Left lung (tissue), 10 donors: ENCODE results near the gene DUSP15. TPM values are rescaled to one million over a fixed set of nuclear protein-coding genes. Genes with fewer than 3 reads are reported as not detected.

Experiments
- ATAC-seq: fragments of 200-7000 bp; cut with Tn5 transposase; one replicate; pipeline ENCODE4 v1.9.1; 2020; ENCODE audit warnings: moderate library complexity
- DNase-seq, 4 donors: peaks; one replicate each; pipeline ENCODE4 v3.0.0-alpha.2; 2013 to 2020
- H3K27ac ChIP-seq, 2 donors: fragments of 200-600 bp; sonication (generic) in 1 of 2; one replicate each; pipeline versions ENCODE4 v1.5.0 to v1.8.0; 2020 to 2021
- H3K27me3 ChIP-seq, 2 donors: fragments of 200-600 bp; sonication (generic) in 1 of 2; one replicate each; pipeline versions ENCODE4 v1.5.0 to v1.8.0; 2020 to 2021
- H3K36me3 ChIP-seq, 2 donors: fragments of 200-600 bp; sonication (generic) in 1 of 2; one replicate each; pipeline versions ENCODE4 v1.5.0 to v1.8.0; 2020 to 2021
- H3K4me1 ChIP-seq, 2 donors: fragments of 200-600 bp; one replicate each; pipeline ENCODE4 v1.8.0; 2021
- H3K4me3 ChIP-seq, 2 donors: fragments of 200-600 bp; sonication (generic) in 1 of 2; one replicate each; pipeline versions ENCODE4 v1.5.0 to v1.8.0; 2020 to 2021; ENCODE audit warnings: mild to moderate bottlenecking in 1 of 2
- H3K9me3 ChIP-seq, 2 donors: fragments of 200-600 bp; sonication (generic) in 1 of 2; one replicate each; pipeline versions ENCODE4 v1.5.0 to v1.8.0; 2020 to 2021
- CTCF ChIP-seq, 2 donors: fragments of 200-600 bp; sonication (generic) in 1 of 2; IDR thresholded peaks; one replicate each; pipeline versions ENCODE4 v1.5.0 to v1.8.0; 2021; ENCODE audit warnings: antibody characterized with exemption in 2 of 2
- intact Hi-C, 2 donors: fragments of 100-400 bp; cut with DNase I; formaldehyde crosslinking; loops; one replicate each; pipeline versions ENCODE4 v1.11.2 to v1.14.2; 2022
- polyA plus RNA-seq, 6 donors: library from polyadenylated mRNA; unstranded; fragments of 120-200 nt; gene quantifications; one replicate each; pipeline ENCODE4 v1.2.1, GENCODE V29; 2013; ENCODE audit not compliant: insufficient read length in 6 of 6
- total RNA-seq, 2 donors: library from RNA; stranded (reverse); fragmentation: NEBNext Ultra II Directional; extraction: Animal tissue kit (Norgen Biotek cat#: 25700); gene quantifications; one replicate each; pipeline ENCODE4 v1.2.1, GENCODE V29; 2021
- donor health status: DM: no; HTN: yes; CAD: no.
- donor health status: DM: no; HTN: no; CAD: no.

Gene DUSP15
- total and polyA plus RNA-seq, 8 donors, result 0.82 to 13.1 (median 9.7) TPM

- no peak overlapping the region for H3K27ac ChIP-seq
- H3K4me3 ChIP-seq, result no peak overlapping the region
These were observed 46.4 kb upstream of the DUSP15 start for GRCh38 chr20:31916708-31917107.

GRCh38 chr20:31915491-31916280 lies 45.4 kb upstream of the DUSP15 start:
- intact Hi-C loops, result no loop called here
- Histone ChIP-seq H3K4me1 (no peaks in the 10 kb centered on the region), H3K4me3 (no peak overlapping the region), H3K27me3 (no peaks in the 10 kb centered on the region), H3K9me3 (no peaks in the 10 kb centered on the region), H3K27ac (no peak overlapping the region), H3K36me3 (no peaks in the 10 kb centered on the region)
- TF ChIP-seq CTCF (IDR thresholded peaks at IDR 0.05), result no peak
- ATAC-seq (no peak), DNase-seq (no peak)

More at GRCh38 chr20:31916708-31917107, 46.4 kb upstream of the DUSP15 start:
- Histone ChIP-seq H3K4me1 (no peaks in the 10 kb centered on the region), H3K36me3 (no peaks in the 10 kb centered on the region), H3K9me3 (no peaks in the 10 kb centered on the region), H3K27me3 (no peaks in the 10 kb centered on the region)
- DNase-seq, result no peak
- ATAC-seq, result no peak
- no peak for TF ChIP-seq CTCF (IDR thresholded peaks at IDR 0.05)
- intact Hi-C loops, result no loop called here

- no peak overlapping the region for H3K4me3 ChIP-seq
- ATAC-seq, result no peak
- no peak overlapping the region for H3K27ac ChIP-seq
- no peaks in the 10 kb centered on the region for H3K36me3 ChIP-seq
- TF ChIP-seq CTCF (IDR thresholded peaks at IDR 0.05), result no peak
- H3K4me1 ChIP-seq, result no peaks in the 10 kb centered on the region
- intact Hi-C loops, result no loop called here
- H3K9me3 ChIP-seq, result no peaks in the 10 kb centered on the region
- no peaks in the 10 kb centered on the region for H3K27me3 ChIP-seq
- DNase-seq, result no peak
These were observed 43.8 kb upstream of the DUSP15 start for GRCh38 chr20:31914170-31914569.

- ATAC-seq (no peak), DNase-seq (no peak)
- Histone ChIP-seq H3K4me3 (no peak overlapping the region), H3K27me3 (no peaks in the 10 kb centered on the region), H3K4me1 (no peaks in the 10 kb centered on the region), H3K9me3 (no peaks in the 10 kb centered on the region), H3K27ac (no peak overlapping the region), H3K36me3 (no peaks in the 10 kb centered on the region)
- intact Hi-C loops, result no loop called here
- TF ChIP-seq CTCF (IDR thresholded peaks at IDR 0.05), result no peak
These were observed 43.3 kb upstream of the DUSP15 start for GRCh38 chr20:31913431-31914157.

GRCh38 chr20:31910071-31910803 lies 39.9 kb upstream of the DUSP15 start:
- Histone ChIP-seq H3K36me3 (no peaks in the 10 kb centered on the region), H3K9me3 (no peaks in the 10 kb centered on the region), H3K4me3 (no peak overlapping the region), H3K27me3 (no peaks in the 10 kb centered on the region), H3K4me1 (no peaks in the 10 kb centered on the region), H3K27ac (no peak overlapping the region)
- ATAC-seq (no peak), DNase-seq (no peak)
- no peak for TF ChIP-seq CTCF (IDR thresholded peaks at IDR 0.05)
- intact Hi-C loops, result no loop called here
